Activated naive CD8-positive, alpha-beta T cell treated with anti-CD3 and anti-CD28 coated beads, Interleukin-2, amount 10 ng/mL, durations not matched to agents 7 days and 5 days (primary cell): Measurements from ENCODE around the gene SETD3. TPM values are rescaled to one million over a fixed set of nuclear protein-coding genes. Genes with fewer than 3 reads are reported as not detected.

Source experiments
- ATAC-seq: fragments of 150-1000 bp; cut with Tn5 transposase; one replicate; pipeline ENCODE4 v1.10.0; 2021; ENCODE audit warnings: low read depth, moderate library complexity
- POLR2A ChIA-PET: fragments of 350-600 bp; sonication (Branson Sonifier 250); formaldehyde crosslinking; loops from one replicate; lab custom pipeline; 2021; ENCODE audit warnings: antibody characterized with exemption; lab: Charles Lee
- DNase-seq: peaks from one replicate; pipeline ENCODE4 v3.0.0; 2021
- H3K27ac Mint-ChIP-seq: one replicate; pipeline ENCODE4 v1.8.0; 2022; ENCODE audit warnings: mild to moderate bottlenecking, mixed read lengths
- H3K27me3 Mint-ChIP-seq: one replicate; pipeline ENCODE4 v1.8.0; 2022; ENCODE audit warnings: mild to moderate bottlenecking, moderate library complexity, mixed read lengths
- H3K36me3 Mint-ChIP-seq: one replicate; pipeline ENCODE4 v1.8.0; 2021; ENCODE audit warnings: mild to moderate bottlenecking, mixed read lengths
- H3K4me1 Mint-ChIP-seq: one replicate; pipeline ENCODE4 v1.8.0; 2021; ENCODE audit warnings: mixed read lengths
- H3K4me3 Mint-ChIP-seq: one replicate; pipeline ENCODE4 v1.8.0; 2022; ENCODE audit warnings: mild to moderate bottlenecking, moderate library complexity, mixed read lengths
- H3K9me3 Mint-ChIP-seq: one replicate; pipeline ENCODE4 v1.8.0; 2021; ENCODE audit warnings: mixed read lengths
- total RNA-seq, 2 experiments: library from RNA; stranded (reverse); gene quantifications; one replicate each; pipeline ENCODE4 v1.2.3, GENCODE V29; 2021

The SETD3 gene
- total RNA-seq, 2 experiments from 2014 or later, result 61.9 to 64.4 TPM

- Mint-ChIP-seq H3K27me3 (no peaks in the 10 kb centered on the region), H3K27ac (no peak overlapping the region), H3K9me3 (no peaks in the 10 kb centered on the region), H3K4me1 (peaks cover 4% of the 10 kb centered on the region), H3K4me3 (no peak overlapping the region), H3K36me3 (peaks cover 11% of the 10 kb centered on the region)
- no peak for ATAC-seq
- no peak for DNase-seq
- POLR2A ChIA-PET, result no interaction called here
These were observed 86.0 kb downstream of the SETD3 start for GRCh38 chr14:99394602-99395156.

GRCh38 chr14:99393059-99393655, 87.5 kb downstream of the SETD3 start:
- Mint-ChIP-seq H3K27me3 (peaks cover 2% of the 10 kb centered on the region), H3K36me3 (peaks cover 4% of the 10 kb centered on the region), H3K27ac (no peak overlapping the region), H3K9me3 (no peaks in the 10 kb centered on the region), H3K4me3 (no peak overlapping the region), H3K4me1 (peaks cover 4% of the 10 kb centered on the region)
- ATAC-seq, result no peak
- peak; percentile 45 for DNase-seq
- POLR2A ChIA-PET, result no interaction called here

- Mint-ChIP-seq H3K36me3 (peaks cover 3% of the 10 kb centered on the region), H3K27ac (no peak overlapping the region), H3K4me1 (peaks cover 8% of the 10 kb centered on the region), H3K4me3 (no peak overlapping the region), H3K9me3 (no peaks in the 10 kb centered on the region), H3K27me3 (peaks cover 3% of the 10 kb centered on the region)
- DNase-seq (no peak), ATAC-seq (no peak)
- POLR2A ChIA-PET, result no interaction called here
These were observed 89.0 kb downstream of the SETD3 start for GRCh38 chr14:99391671-99392070.

GRCh38 chr14:99389174-99389826, 91.4 kb downstream of the SETD3 start:
- DNase-seq (peak; percentile 59), ATAC-seq (peak; percentile 58)
- Mint-ChIP-seq H3K4me3 (no peak overlapping the region), H3K27me3 (peaks cover 16% of the 10 kb centered on the region), H3K36me3 (peaks cover 2% of the 10 kb centered on the region), H3K4me1 (peaks cover 6% of the 10 kb centered on the region), H3K27ac (no peak overlapping the region), H3K9me3 (no peaks in the 10 kb centered on the region)
- POLR2A ChIA-PET, result interaction anchor here (0.7 to 0.9 kb wide), 2 partner anchors 26 to 1245 kb away, joined by 5 to 8 read pairs; no protein-coding TSS in a partner anchor

- Mint-ChIP-seq H3K9me3 (no peaks in the 10 kb centered on the region), H3K4me3 (no peak overlapping the region), H3K4me1 (peaks cover 6% of the 10 kb centered on the region), H3K36me3 (no peaks in the 10 kb centered on the region), H3K27ac (no peak overlapping the region), H3K27me3 (peaks cover 16% of the 10 kb centered on the region)
- DNase-seq (no peak), ATAC-seq (no peak)
- POLR2A ChIA-PET, result interaction anchor here (0.6 kb wide), 1 partner anchor 170 kb away, joined by 3 read pairs; no protein-coding TSS in a partner anchor
These were observed 92.4 kb downstream of the SETD3 start for GRCh38 chr14:99388286-99388685.

GRCh38 chr14:99387880-99388279, 92.8 kb downstream of the SETD3 start:
- Mint-ChIP-seq H3K9me3 (no peaks in the 10 kb centered on the region), H3K27me3 (peaks cover 19% of the 10 kb centered on the region), H3K36me3 (no peaks in the 10 kb centered on the region), H3K4me1 (peaks cover 5% of the 10 kb centered on the region), H3K4me3 (peak overlapping the region; percentile 19), H3K27ac (no peak overlapping the region)
- DNase-seq (no peak), ATAC-seq (no peak)
- POLR2A ChIA-PET, result no interaction called here

GRCh38 chr14:99384450-99385417, 95.9 kb downstream of the SETD3 start:
- ATAC-seq (no peak), DNase-seq (no peak)
- H3K36me3 Mint-ChIP-seq, result no peaks in the 10 kb centered on the region
- H3K9me3 Mint-ChIP-seq, result no peaks in the 10 kb centered on the region
- peaks cover 27% of the 10 kb centered on the region for H3K27me3 Mint-ChIP-seq
- H3K4me1 Mint-ChIP-seq, result peaks cover 5% of the 10 kb centered on the region
- H3K27ac Mint-ChIP-seq, result no peak overlapping the region
- H3K4me3 Mint-ChIP-seq, result no peak overlapping the region
- POLR2A ChIA-PET, result no interaction called here

GRCh38 chr14:99383472-99384449, 96.9 kb downstream of the SETD3 start:
- Mint-ChIP-seq H3K4me3 (no peak overlapping the region), H3K36me3 (no peaks in the 10 kb centered on the region), H3K9me3 (no peaks in the 10 kb centered on the region), H3K27me3 (peaks cover 25% of the 10 kb centered on the region), H3K4me1 (peaks cover 5% of the 10 kb centered on the region), H3K27ac (no peak overlapping the region)
- POLR2A ChIA-PET, result no interaction called here
- no peak for ATAC-seq
- no peak for DNase-seq

- POLR2A ChIA-PET, result no interaction called here
- Mint-ChIP-seq H3K4me1 (peaks cover 5% of the 10 kb centered on the region), H3K4me3 (no peak overlapping the region), H3K27ac (no peak overlapping the region), H3K36me3 (no peaks in the 10 kb centered on the region), H3K27me3 (peaks cover 25% of the 10 kb centered on the region), H3K9me3 (no peaks in the 10 kb centered on the region)
- ATAC-seq (no peak), DNase-seq (no peak)
These were observed 97.7 kb downstream of the SETD3 start for GRCh38 chr14:99382781-99383471.

GRCh38 chr14:99382071-99382470, 98.6 kb downstream of the SETD3 start:
- peaks cover 31% of the 10 kb centered on the region for H3K27me3 Mint-ChIP-seq
- ATAC-seq, result no peak

GRCh38 chr14:99381688-99382060, 99.0 kb downstream of the SETD3 start:
- Mint-ChIP-seq H3K9me3 (no peaks in the 10 kb centered on the region), H3K27ac (no peak overlapping the region), H3K4me1 (no peaks in the 10 kb centered on the region), H3K27me3 (peaks cover 30% of the 10 kb centered on the region), H3K36me3 (no peaks in the 10 kb centered on the region), H3K4me3 (no peak overlapping the region)
- no peak for DNase-seq
- POLR2A ChIA-PET, result no interaction called here
- no peak for ATAC-seq

More at GRCh38 chr14:99382071-99382470, 98.6 kb downstream of the SETD3 start:
- Mint-ChIP-seq H3K9me3 (no peaks in the 10 kb centered on the region), H3K36me3 (no peaks in the 10 kb centered on the region), H3K4me1 (no peaks in the 10 kb centered on the region), H3K4me3 (no peak overlapping the region), H3K27ac (no peak overlapping the region)
- POLR2A ChIA-PET, result no interaction called here
- DNase-seq, result no peak
